Measurements from ENCODE around the gene TMEM132D. TPM values are rescaled to one million over a fixed set of nuclear protein-coding genes. Genes with fewer than 3 reads are reported as not detected.
"Not testable (repeated sequence)": the region's sequence is repeated elsewhere in the genome, so short reads cannot be mapped to it uniquely, and the experiment has no call there.

Gene TMEM132D
- total and polyA plus RNA-seq, 2 donors = 0.32 TPM; not detected in 1

GRCh38 chr12:129551441-129551840 lies 352.4 kb downstream of the TMEM132D start:
- H3K4me1 ChIP-seq (ENCODE audit: insufficient read depth) = no peaks in the 10 kb centered on the region
- WGBS = 77% methylated on average over 3 of the region's 3 CpGs
- no peak overlapping the region for H3K27ac ChIP-seq (ENCODE audit: low read depth)
- H3K36me3 ChIP-seq (ENCODE audit: insufficient read depth) = no peaks in the 10 kb centered on the region
- DNase-seq (ENCODE audit: extremely low spot score) = no peak
- no peak overlapping the region for H3K4me3 ChIP-seq (ENCODE audit: low read depth, low read length)

- H3K4me1 ChIP-seq (ENCODE audit: insufficient read depth) = no peaks in the 10 kb centered on the region
- 31% methylated on average over 3 of the region's 3 CpGs for WGBS
- H3K36me3 ChIP-seq (ENCODE audit: insufficient read depth) = no peaks in the 10 kb centered on the region
- H3K4me3 ChIP-seq (ENCODE audit: low read depth, low read length) = no peak overlapping the region
- DNase-seq (ENCODE audit: extremely low spot score) = no peak
- no peak overlapping the region for H3K27ac ChIP-seq (ENCODE audit: low read depth)
Observed at GRCh38 chr12:129550353-129550752, 353.5 kb downstream of the TMEM132D start.

DNA sequence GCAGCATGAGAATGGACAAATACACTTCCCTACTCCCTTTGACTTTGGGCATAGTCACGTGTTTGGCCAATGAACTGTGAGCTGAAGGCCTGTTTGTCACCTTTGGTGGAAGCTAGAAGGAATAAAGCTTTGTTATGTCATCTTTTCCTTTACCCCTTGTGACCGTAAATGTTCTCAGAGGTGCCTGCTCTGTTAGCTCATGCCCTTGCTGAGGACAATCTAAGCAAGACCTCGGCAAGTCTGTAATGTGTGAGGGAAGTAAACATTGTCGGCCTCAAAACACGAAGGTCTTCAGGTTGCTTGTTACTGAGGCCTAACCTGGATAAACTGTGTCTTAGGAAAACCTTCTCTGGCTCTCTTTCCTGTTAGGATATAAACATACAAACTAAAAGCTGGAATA lies 354.2 kb downstream of the TMEM132D start:
- DNase-seq (ENCODE audit: extremely low spot score) = no peak
- 64% methylated on average over 5 of the region's 5 CpGs for WGBS
- Histone ChIP-seq H3K4me1 (ENCODE audit: insufficient read depth) (no peaks in the 10 kb centered on the region), H3K4me3 (ENCODE audit: low read depth, low read length) (no peak overlapping the region), H3K27ac (ENCODE audit: low read depth) (no peak overlapping the region), H3K36me3 (ENCODE audit: insufficient read depth) (no peaks in the 10 kb centered on the region)

- H3K4me1 ChIP-seq (ENCODE audit: insufficient read depth); H3K36me3 ChIP-seq (ENCODE audit: insufficient read depth); H3K4me3 ChIP-seq (ENCODE audit: low read depth, low read length); DNase-seq (ENCODE audit: extremely low spot score); H3K27ac ChIP-seq (ENCODE audit: low read depth): not testable (repeated sequence)
- WGBS = 49% methylated on average over 2 of the region's 2 CpGs
Observed at GRCh38 chr12:129549020-129549419, 354.8 kb downstream of the TMEM132D start.

GRCh38 chr12:129544716-129545115 lies 359.1 kb downstream of the TMEM132D start:
- Histone ChIP-seq H3K27ac (ENCODE audit: low read depth) (no peak overlapping the region), H3K36me3 (ENCODE audit: insufficient read depth) (no peaks in the 10 kb centered on the region), H3K4me1 (ENCODE audit: insufficient read depth) (no peaks in the 10 kb centered on the region), H3K4me3 (ENCODE audit: low read depth, low read length) (no peak overlapping the region)
- DNase-seq (ENCODE audit: extremely low spot score) = no peak
- WGBS = 89% methylated on average over 6 of the region's 6 CpGs

GRCh38 chr12:129540954-129541353 lies 362.9 kb downstream of the TMEM132D start:
- no peak for DNase-seq (ENCODE audit: extremely low spot score)
- WGBS = 66% methylated on average over 5 of the region's 5 CpGs
- no peak overlapping the region for H3K27ac ChIP-seq (ENCODE audit: low read depth)
- no peaks in the 10 kb centered on the region for H3K4me1 ChIP-seq (ENCODE audit: insufficient read depth)
- H3K4me3 ChIP-seq (ENCODE audit: low read depth, low read length) = no peak overlapping the region
- H3K36me3 ChIP-seq (ENCODE audit: insufficient read depth) = no peaks in the 10 kb centered on the region

- H3K4me3 ChIP-seq (ENCODE audit: low read depth, low read length) = no peak overlapping the region
- H3K27ac ChIP-seq (ENCODE audit: low read depth) = no peak overlapping the region
- 59% methylated on average over 3 of the region's 3 CpGs for WGBS
Observed at GRCh38 chr12:129540249-129540648, 363.6 kb downstream of the TMEM132D start.

GRCh38 chr12:129538724-129539335 lies 365.0 kb downstream of the TMEM132D start:
- DNase-seq (ENCODE audit: extremely low spot score); H3K27ac ChIP-seq (ENCODE audit: low read depth); H3K36me3 ChIP-seq (ENCODE audit: insufficient read depth); H3K4me3 ChIP-seq (ENCODE audit: low read depth, low read length); H3K4me1 ChIP-seq (ENCODE audit: insufficient read depth): not testable (repeated sequence)
- WGBS = 89% methylated on average over 15 of the region's 15 CpGs

More at GRCh38 chr12:129540249-129540648, 363.6 kb downstream of the TMEM132D start:
- Histone ChIP-seq H3K4me1 (ENCODE audit: insufficient read depth) (no peaks in the 10 kb centered on the region), H3K36me3 (ENCODE audit: insufficient read depth) (no peaks in the 10 kb centered on the region)
- DNase-seq (ENCODE audit: extremely low spot score) = no peak

GRCh38 chr12:129538137-129538536 lies 365.7 kb downstream of the TMEM132D start:
- Histone ChIP-seq H3K27ac (ENCODE audit: low read depth) (no peak overlapping the region), H3K36me3 (ENCODE audit: insufficient read depth) (no peaks in the 10 kb centered on the region), H3K4me1 (ENCODE audit: insufficient read depth) (no peaks in the 10 kb centered on the region), H3K4me3 (ENCODE audit: low read depth, low read length) (no peak overlapping the region)
- no peak for DNase-seq (ENCODE audit: extremely low spot score)
- WGBS = 36% methylated on average over 3 of the region's 3 CpGs

DNA sequence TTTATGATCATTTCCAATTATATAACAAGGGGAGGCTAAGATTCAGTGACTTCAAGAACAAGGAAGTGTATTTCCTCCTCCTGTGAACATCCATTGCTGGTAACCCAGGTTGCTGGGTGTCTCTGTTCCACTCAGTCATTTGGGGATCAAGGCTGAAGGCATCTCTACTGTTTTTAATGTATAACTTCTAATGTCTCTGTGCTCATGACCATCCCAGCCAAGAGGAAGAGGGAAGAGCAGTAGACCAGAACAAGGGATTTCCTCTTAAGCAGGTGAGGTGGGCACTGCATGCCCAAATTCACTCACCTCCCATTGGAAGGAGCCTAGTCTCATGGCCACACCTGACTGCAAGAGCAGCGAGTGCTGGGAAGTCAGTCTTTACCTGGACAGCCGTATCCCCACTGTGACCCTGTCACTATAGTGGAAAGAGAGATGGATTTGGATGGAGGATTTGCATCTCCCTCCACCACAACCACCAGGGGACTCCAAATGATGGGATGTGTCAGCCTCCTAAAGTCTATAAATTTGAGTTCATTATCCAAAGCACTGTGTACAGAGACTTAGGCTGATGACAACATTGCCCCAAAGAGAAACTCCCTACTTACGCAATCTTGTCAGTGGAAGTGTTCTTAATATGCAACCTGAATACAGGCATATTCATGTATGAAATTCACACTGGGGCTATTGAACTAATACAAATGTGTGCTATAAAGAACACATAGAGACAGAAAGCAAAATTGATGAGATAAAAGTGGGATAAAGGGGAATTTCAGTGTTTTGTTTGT lies 368.7 kb downstream of the TMEM132D start:
- Histone ChIP-seq H3K27ac (ENCODE audit: low read depth) (no peak overlapping the region), H3K4me1 (ENCODE audit: insufficient read depth) (no peaks in the 10 kb centered on the region), H3K36me3 (ENCODE audit: insufficient read depth) (no peaks in the 10 kb centered on the region), H3K4me3 (ENCODE audit: low read depth, low read length) (no peak overlapping the region)
- WGBS = 92% methylated on average over 3 of the region's 3 CpGs
- no peak for DNase-seq (ENCODE audit: extremely low spot score)

GRCh38 chr12:129532707-129533499 lies 370.9 kb downstream of the TMEM132D start:
- 57% methylated on average over 17 of the region's 17 CpGs for WGBS
- no peak overlapping the region for H3K27ac ChIP-seq (ENCODE audit: low read depth)

GRCh38 chr12:129532082-129532481 lies 371.7 kb downstream of the TMEM132D start:
- H3K27ac ChIP-seq (ENCODE audit: low read depth) = no peak overlapping the region
- 58% methylated on average over 7 of the region's 7 CpGs for WGBS
- no peaks in the 10 kb centered on the region for H3K4me1 ChIP-seq (ENCODE audit: insufficient read depth)
- H3K4me3 ChIP-seq (ENCODE audit: low read depth, low read length) = no peak overlapping the region
- H3K36me3 ChIP-seq (ENCODE audit: insufficient read depth) = no peaks in the 10 kb centered on the region
- DNase-seq (ENCODE audit: extremely low spot score) = no peak

More at GRCh38 chr12:129532707-129533499, 370.9 kb downstream of the TMEM132D start:
- Histone ChIP-seq H3K4me3 (ENCODE audit: low read depth, low read length) (no peak overlapping the region), H3K4me1 (ENCODE audit: insufficient read depth) (no peaks in the 10 kb centered on the region), H3K36me3 (ENCODE audit: insufficient read depth) (no peaks in the 10 kb centered on the region)
- no peak for DNase-seq (ENCODE audit: extremely low spot score)

GRCh38 chr12:129530984-129531383 lies 372.8 kb downstream of the TMEM132D start:
- WGBS = 72% methylated on average over 13 of the region's 13 CpGs
- Histone ChIP-seq H3K4me3 (ENCODE audit: low read depth, low read length) (no peak overlapping the region), H3K36me3 (ENCODE audit: insufficient read depth) (no peaks in the 10 kb centered on the region), H3K4me1 (ENCODE audit: insufficient read depth) (no peaks in the 10 kb centered on the region), H3K27ac (ENCODE audit: low read depth) (no peak overlapping the region)
- no peak for DNase-seq (ENCODE audit: extremely low spot score)

Data from urinary bladder (tissue), 4 donors.